ENCODE measurements around the gene SOX6. TPM values are rescaled to one million over a fixed set of nuclear protein-coding genes. Genes with fewer than 3 reads are reported as not detected.

The SOX6 gene
- total and polyA plus RNA-seq, 2 of the 13 experiments (the other 11 are each of a cell fraction or from before 2014, with no cell fraction given) = 2.6 to 11.2 TPM

- TF ChIP-seq ZBTB40 (IDR thresholded peaks at IDR 0.05) = no peak
- TF ChIP-seq ZBTB40 (CRISPR knock-in tag; IDR thresholded peaks at IDR 0.05) = no peak
- no peak for TF ChIP-seq MAFG (CRISPR knock-in tag; IDR thresholded peaks at IDR 0.05)
- TF ChIP-seq ZNF124 (CRISPR knock-in tag; IDR thresholded peaks at IDR 0.05) = no peak
- TF ChIP-seq ZNF207 (IDR thresholded peaks at IDR 0.05; ENCODE audit: borderline replicate concordance) = no peak
- no peak for TF ChIP-seq ZNF180 (CRISPR knock-in tag; IDR thresholded peaks at IDR 0.05; ENCODE audit: borderline replicate concordance, low read depth)
- no peak for TF ChIP-seq HIC2 (CRISPR knock-in tag; IDR thresholded peaks at IDR 0.05; ENCODE audit: low read depth)
- no peak for TF ChIP-seq ZFP41 (CRISPR knock-in tag; IDR thresholded peaks at IDR 0.05; ENCODE audit: borderline replicate concordance)
- TF ChIP-seq SALL2 (CRISPR knock-in tag; IDR thresholded peaks at IDR 0.05) = no peak
- TF ChIP-seq ZNF619 (CRISPR knock-in tag; IDR thresholded peaks at IDR 0.05) = no peak
- no peak for TF ChIP-seq IKZF1 (IDR thresholded peaks at IDR 0.05)
- TF ChIP-seq ATAD3A (CRISPR knock-in tag; IDR thresholded peaks at IDR 0.05) = no peak
- no peak for TF ChIP-seq ZNF274 (CRISPR knock-in tag; IDR thresholded peaks at IDR 0.05)
- no peak for TF ChIP-seq MEIS1 (CRISPR knock-in tag; IDR thresholded peaks at IDR 0.05; ENCODE audit: borderline replicate concordance)
- TF ChIP-seq TFDP1 (CRISPR knock-in tag; IDR thresholded peaks at IDR 0.05; ENCODE audit: borderline replicate concordance) = no peak
- TF ChIP-seq FOXA1 (IDR thresholded peaks at IDR 0.05) = no peak
- no peak for TF ChIP-seq FOXA1 (CRISPR knock-in tag; IDR thresholded peaks at IDR 0.05)
- TF ChIP-seq MXI1 (IDR thresholded peaks at IDR 0.05; ENCODE audit: borderline replicate concordance, low read depth, low read length) = no peak
- no peak for TF ChIP-seq CAMTA2 (CRISPR knock-in tag; IDR thresholded peaks at IDR 0.05; ENCODE audit: borderline replicate concordance)
- TF ChIP-seq MTA1 (CRISPR knock-in tag; IDR thresholded peaks at IDR 0.05; ENCODE audit: borderline replicate concordance) = no peak
These were observed 46.5 kb upstream of the SOX6 start (continued) for GRCh38 chr11:16402654-16403447.
